SK-N-SH (cell line): ENCODE measurements around the gene PLAGL1. TPM values are rescaled to one million over a fixed set of nuclear protein-coding genes. Genes with fewer than 3 reads are reported as not detected.

Experiments
- CTCF ChIA-PET: fragments of 300-600, 350-600 bp; formaldehyde crosslinking; extraction: SDS; loops from one replicate; lab custom pipeline; 2021; lab: Yijun Ruan, JAX
- POLR2A ChIA-PET: fragments of 350-600 bp; sonication (Branson Sonifier 250); formaldehyde crosslinking; extraction: SDS; loops from one replicate; lab custom pipeline; 2020; ENCODE audit warnings: antibody characterized with exemption, inconsistent platforms; lab: Yijun Ruan, JAX
- DNase-seq: peaks from one replicate; pipeline ENCODE4 v3.0.0; 2012
- H2AFZ ChIP-seq: fragments of 200-600 bp; sonication (generic); 2 replicates; pipeline ENCODE4 v1.8.1; 2016; ENCODE audit warnings: antibody characterized with exemption, mild to moderate bottlenecking, low read depth
- H3F3A ChIP-seq: fragments of 200-600 bp; sonication (generic); replicated peaks from 2 replicates; pipeline ENCODE3; 2016; ENCODE audit warnings: antibody characterized with exemption, mild to moderate bottlenecking; ENCODE audit not compliant: insufficient read depth
- H3K27ac ChIP-seq, 2 experiments: fragments of 200-500 bp in 1 of 2; fragments of 200-600 bp in 1 of 2; sonication (Bioruptor generic) in 1 of 2; sonication (generic), shearing (Covaris generic) in 1 of 2; 2 replicates each; pipeline versions ENCODE4 v1.5.1 to v1.6.1; 2014 to 2016; ENCODE audit warnings: low read depth in 2 of 2, inconsistent platforms in 1 of 2, low read length in 1 of 2, mild to moderate bottlenecking in 1 of 2, mixed read lengths in 1 of 2
- H3K27me3 ChIP-seq: fragments of 200-600 bp; sonication (generic), shearing (Covaris generic); 2 replicates; pipeline ENCODE4 v1.6.1; 2016; ENCODE audit warnings: mixed run types; ENCODE audit not compliant: insufficient read depth
- H3K36me3 ChIP-seq, 2 experiments: fragments of 200-500 bp in 1 of 2; fragments of 200-600 bp in 1 of 2; sonication (Bioruptor generic) in 1 of 2; sonication (generic) in 1 of 2; replicated peaks in 1 of 2; 2 replicates each; pipeline versions ENCODE3 to v1.5.1; 2014 to 2016; ENCODE audit warnings: low read length in 1 of 2, mild to moderate bottlenecking in 1 of 2; ENCODE audit not compliant: insufficient read depth in 2 of 2, control insufficient read depth in 1 of 2
- H3K4me1 ChIP-seq, 2 experiments: fragments of 200-500 bp in 1 of 2; fragments of 200-600 bp in 1 of 2; sonication (Bioruptor generic) in 1 of 2; sonication (generic), shearing (Covaris generic) in 1 of 2; 2 replicates each; pipeline versions ENCODE4 v1.5.1 to v1.6.1; 2014 to 2016; ENCODE audit warnings: low read depth in 1 of 2, low read length in 1 of 2, mixed run types in 1 of 2; ENCODE audit not compliant: insufficient read depth in 2 of 2, control insufficient read depth in 1 of 2
- H3K4me2 ChIP-seq: fragments of 200-600 bp; sonication (generic), shearing (Covaris generic); 2 replicates; pipeline ENCODE4 v1.6.1; 2017; ENCODE audit warnings: mixed run types
- H3K4me3 ChIP-seq, 2 experiments: fragments of 200-500 bp in 1 of 2; fragments of 200-600 bp in 1 of 2; sonication (Bioruptor generic) in 1 of 2; sonication (generic), shearing (Covaris generic) in 1 of 2; 2 replicates each; pipeline versions ENCODE4 v1.5.1 to v1.8.1; 2014 to 2016; ENCODE audit warnings: low read depth in 2 of 2, inconsistent platforms in 1 of 2, low read length in 1 of 2, mild to moderate bottlenecking in 1 of 2, mixed read lengths in 1 of 2, moderate library complexity in 1 of 2
- H3K79me2 ChIP-seq: fragments of 200-600 bp; sonication (generic); 2 replicates; pipeline ENCODE4 v1.8.1; 2017; ENCODE audit warnings: mild to moderate bottlenecking; ENCODE audit not compliant: insufficient read depth
- H3K9ac ChIP-seq: fragments of 200-600 bp; sonication (generic); 2 replicates; pipeline ENCODE4 v1.6.1; 2017; ENCODE audit warnings: mixed run types
- H3K9me2 ChIP-seq: fragments of 200-600 bp; sonication (generic); 2 replicates; pipeline ENCODE4 v1.6.1; 2017; ENCODE audit warnings: mixed run types
- H3K9me3 ChIP-seq: fragments of 200-600 bp; sonication (generic); 2 replicates; pipeline ENCODE4 v1.6.1; 2017; ENCODE audit warnings: mixed run types, mild to moderate bottlenecking, moderate library complexity
- H4K20me1 ChIP-seq: fragments of 200-600 bp; sonication (generic); 2 replicates; pipeline ENCODE4 v1.6.1; 2017; ENCODE audit warnings: mild to moderate bottlenecking, mixed run types; ENCODE audit not compliant: insufficient read depth
- CHD2 ChIP-seq: fragments of 150-350 bp; IDR thresholded peaks from 2 replicates; pipeline ENCODE4 v1.6.1; 2018; ENCODE audit warnings: low read length; ENCODE audit not compliant: partially characterized antibody
- CTCF ChIP-seq: fragments of 200-600 bp; sonication (generic); IDR thresholded peaks from 2 replicates; pipeline ENCODE4 v1.6.1; 2017; ENCODE audit warnings: antibody characterized with exemption, mild to moderate bottlenecking, moderate library complexity
- EP300 ChIP-seq, 2 experiments: IDR thresholded peaks; 2 replicates each; pipeline versions ENCODE4 v1.4.0 to v1.6.1; 2012; ENCODE audit warnings: borderline replicate concordance in 1 of 2, low read depth in 1 of 2, low read length in 1 of 2
- EZH2phosphoT487 ChIP-seq: fragments of 200-600 bp; sonication (generic); IDR thresholded peaks from 2 replicates; pipeline ENCODE4 v1.6.1; 2017; ENCODE audit warnings: low read depth, mixed run types, mild to moderate bottlenecking, antibody characterized with exemption, moderate library complexity, borderline replicate concordance
- FOSL2 ChIP-seq: IDR thresholded peaks from 2 replicates; pipeline ENCODE4 v1.4.0; 2012; ENCODE audit warnings: low read depth, mild to moderate bottlenecking, moderate library complexity, borderline replicate concordance
- FOXJ3 ChIP-seq: sonication (generic); formaldehyde crosslinking; IDR thresholded peaks from 2 replicates; pipeline ENCODE4 v1.5.1; 2020; ENCODE audit warnings: mild to moderate bottlenecking, missing genetic modification reagents
- GABPA ChIP-seq: IDR thresholded peaks from 2 replicates; pipeline ENCODE4 v1.4.0; 2012; ENCODE audit warnings: low read depth, mild to moderate bottlenecking
- GATA2 ChIP-seq: sonication (generic); formaldehyde crosslinking; IDR thresholded peaks from 2 replicates; pipeline ENCODE4 v1.5.0; 2020; ENCODE audit warnings: mild to moderate bottlenecking, missing genetic modification reagents
- MAX ChIP-seq: IDR thresholded peaks from 2 replicates; pipeline ENCODE4 v1.4.0; 2012; ENCODE audit warnings: low read depth
- NFIC ChIP-seq: IDR thresholded peaks from 2 replicates; pipeline ENCODE4 v1.4.0; 2012; ENCODE audit warnings: borderline replicate concordance
- POLR2AphosphoS5 ChIP-seq: IDR thresholded peaks from 2 replicates; pipeline ENCODE4 v1.6.1; 2012; ENCODE audit warnings: low read depth, low read length
- RXRA ChIP-seq: IDR thresholded peaks from 2 replicates; pipeline ENCODE4 v1.4.0; 2012; ENCODE audit warnings: low read depth, mild to moderate bottlenecking, borderline replicate concordance
- TCF12 ChIP-seq: IDR thresholded peaks from 2 replicates; pipeline ENCODE4 v1.4.0; 2012
- USF2 ChIP-seq: fragments of 150-350 bp; IDR thresholded peaks from 2 replicates; pipeline ENCODE4 v1.6.1; 2017; ENCODE audit warnings: antibody characterized with exemption, low read length, low read depth, borderline replicate concordance
- YY1 ChIP-seq: IDR thresholded peaks from 2 replicates; pipeline ENCODE4 v1.4.0; 2012; ENCODE audit warnings: low read depth, mild to moderate bottlenecking
- WGBS: methylation state at CpG from one replicate; pipeline ENCODE4 v1.1.6; 2017; ENCODE audit warnings: low lambda C conversion rate; 5-methylcytosine and 5-hydroxymethylcytosine counted together
- polyA plus RNA-seq, 3 experiments: library from polyadenylated mRNA; depleted of rRNA; stranded (reverse); fragments of >200 nt; gene quantifications; 2 replicates each; pipeline ENCODE4 v1.2.3, GENCODE V29; 2012
- TF ChIP-seq, protein P1 (sequence below): IDR thresholded peaks from 2 replicates; pipeline ENCODE4 v1.4.0; 2012; ENCODE audit warnings: low read depth, borderline replicate concordance
- TF ChIP-seq, protein P2 (sequence below): IDR thresholded peaks from 2 replicates; pipeline ENCODE4 v1.6.1; 2012; ENCODE audit warnings: mild to moderate bottlenecking, low read depth, low read length, moderate library complexity
- TF ChIP-seq, protein P3 (sequence below): IDR thresholded peaks from 2 replicates; pipeline ENCODE4 v1.4.0; 2012; ENCODE audit warnings: low read depth, borderline replicate concordance

The PLAGL1 gene
- polyA plus RNA-seq, 1 of the 3 experiments (the other 2 are of a cell fraction), result 25.8 TPM

DNA sequence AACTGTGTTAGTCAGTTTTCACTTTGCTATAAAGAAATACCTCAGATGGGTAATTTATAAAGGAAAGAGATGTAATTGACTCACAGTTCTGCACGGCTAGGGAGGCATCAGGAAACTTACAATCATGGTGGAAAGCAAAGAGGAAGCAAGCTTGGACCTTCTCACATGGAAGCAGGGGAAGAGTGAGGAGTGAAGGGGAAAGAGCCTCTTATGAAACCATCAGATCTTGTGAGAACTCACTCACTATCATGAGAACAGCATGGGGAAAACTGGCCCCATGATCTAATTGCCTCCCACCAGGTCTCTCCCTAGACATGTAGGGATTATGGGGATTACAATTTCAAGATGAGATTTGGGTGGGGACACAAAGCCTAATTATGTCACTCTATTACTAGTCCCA, 41.3 kb upstream of the PLAGL1 start:
- H3K4me2 ChIP-seq, result no peak overlapping the region
- ChIA-PET CTCF (interaction anchor here (1.5 kb wide), 1 partner anchor 474 kb away, joined by 3 read pairs; no protein-coding TSS in a partner anchor), POLR2A (no interaction called here)
- TF ChIP-seq GABPA (no peak), FOSL2 (no peak), FOXJ3 (no peak), EP300 (IDR thresholded peaks at IDR 0.05; ENCODE audit: borderline replicate concordance in 1 of 2, low read depth in 1 of 2, low read length in 1 of 2) (no peak), EZH2phosphoT487 (no peak), CTCF (no peak), MAX (no peak), RXRA (no peak), USF2 (no peak), GATA2 (no peak), POLR2AphosphoS5 (no peak), CHD2 (no peak), NFIC (no peak), YY1 (no peak), TCF12 (no peak)
- TF ChIP-seq, protein P1, sequence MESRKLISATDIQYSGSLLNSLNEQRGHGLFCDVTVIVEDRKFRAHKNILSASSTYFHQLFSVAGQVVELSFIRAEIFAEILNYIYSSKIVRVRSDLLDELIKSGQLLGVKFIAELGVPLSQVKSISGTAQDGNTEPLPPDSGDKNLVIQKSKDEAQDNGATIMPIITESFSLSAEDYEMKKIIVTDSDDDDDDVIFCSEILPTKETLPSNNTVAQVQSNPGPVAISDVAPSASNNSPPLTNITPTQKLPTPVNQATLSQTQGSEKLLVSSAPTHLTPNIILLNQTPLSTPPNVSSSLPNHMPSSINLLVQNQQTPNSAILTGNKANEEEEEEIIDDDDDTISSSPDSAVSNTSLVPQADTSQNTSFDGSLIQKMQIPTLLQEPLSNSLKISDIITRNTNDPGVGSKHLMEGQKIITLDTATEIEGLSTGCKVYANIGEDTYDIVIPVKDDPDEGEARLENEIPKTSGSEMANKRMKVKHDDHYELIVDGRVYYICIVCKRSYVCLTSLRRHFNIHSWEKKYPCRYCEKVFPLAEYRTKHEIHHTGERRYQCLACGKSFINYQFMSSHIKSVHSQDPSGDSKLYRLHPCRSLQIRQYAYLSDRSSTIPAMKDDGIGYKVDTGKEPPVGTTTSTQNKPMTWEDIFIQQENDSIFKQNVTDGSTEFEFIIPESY, result no peak
- TF ChIP-seq, protein P2, sequence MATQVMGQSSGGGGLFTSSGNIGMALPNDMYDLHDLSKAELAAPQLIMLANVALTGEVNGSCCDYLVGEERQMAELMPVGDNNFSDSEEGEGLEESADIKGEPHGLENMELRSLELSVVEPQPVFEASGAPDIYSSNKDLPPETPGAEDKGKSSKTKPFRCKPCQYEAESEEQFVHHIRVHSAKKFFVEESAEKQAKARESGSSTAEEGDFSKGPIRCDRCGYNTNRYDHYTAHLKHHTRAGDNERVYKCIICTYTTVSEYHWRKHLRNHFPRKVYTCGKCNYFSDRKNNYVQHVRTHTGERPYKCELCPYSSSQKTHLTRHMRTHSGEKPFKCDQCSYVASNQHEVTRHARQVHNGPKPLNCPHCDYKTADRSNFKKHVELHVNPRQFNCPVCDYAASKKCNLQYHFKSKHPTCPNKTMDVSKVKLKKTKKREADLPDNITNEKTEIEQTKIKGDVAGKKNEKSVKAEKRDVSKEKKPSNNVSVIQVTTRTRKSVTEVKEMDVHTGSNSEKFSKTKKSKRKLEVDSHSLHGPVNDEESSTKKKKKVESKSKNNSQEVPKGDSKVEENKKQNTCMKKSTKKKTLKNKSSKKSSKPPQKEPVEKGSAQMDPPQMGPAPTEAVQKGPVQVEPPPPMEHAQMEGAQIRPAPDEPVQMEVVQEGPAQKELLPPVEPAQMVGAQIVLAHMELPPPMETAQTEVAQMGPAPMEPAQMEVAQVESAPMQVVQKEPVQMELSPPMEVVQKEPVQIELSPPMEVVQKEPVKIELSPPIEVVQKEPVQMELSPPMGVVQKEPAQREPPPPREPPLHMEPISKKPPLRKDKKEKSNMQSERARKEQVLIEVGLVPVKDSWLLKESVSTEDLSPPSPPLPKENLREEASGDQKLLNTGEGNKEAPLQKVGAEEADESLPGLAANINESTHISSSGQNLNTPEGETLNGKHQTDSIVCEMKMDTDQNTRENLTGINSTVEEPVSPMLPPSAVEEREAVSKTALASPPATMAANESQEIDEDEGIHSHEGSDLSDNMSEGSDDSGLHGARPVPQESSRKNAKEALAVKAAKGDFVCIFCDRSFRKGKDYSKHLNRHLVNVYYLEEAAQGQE, result no peak
- TF ChIP-seq, protein P3, sequence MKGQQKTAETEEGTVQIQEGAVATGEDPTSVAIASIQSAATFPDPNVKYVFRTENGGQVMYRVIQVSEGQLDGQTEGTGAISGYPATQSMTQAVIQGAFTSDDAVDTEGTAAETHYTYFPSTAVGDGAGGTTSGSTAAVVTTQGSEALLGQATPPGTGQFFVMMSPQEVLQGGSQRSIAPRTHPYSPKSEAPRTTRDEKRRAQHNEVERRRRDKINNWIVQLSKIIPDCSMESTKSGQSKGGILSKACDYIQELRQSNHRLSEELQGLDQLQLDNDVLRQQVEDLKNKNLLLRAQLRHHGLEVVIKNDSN, result no peak
- H3F3A ChIP-seq, result no peaks in the 10 kb centered on the region
- H3K79me2 ChIP-seq, result no peaks in the 10 kb centered on the region
- H3K9me2 ChIP-seq, result no peaks in the 10 kb centered on the region
- no peaks in the 10 kb centered on the region for H3K36me3 ChIP-seq
- H3K4me1 ChIP-seq, result no peaks in the 10 kb centered on the region
- H4K20me1 ChIP-seq, result no peaks in the 10 kb centered on the region
- DNase-seq, result no peak
- no peak overlapping the region for H3K27ac ChIP-seq
- no peak overlapping the region for H3K4me3 ChIP-seq
- no peak overlapping the region for H2AFZ ChIP-seq
- H3K9ac ChIP-seq, result no peak overlapping the region
- H3K27me3 ChIP-seq, result no peaks in the 10 kb centered on the region
- no peaks in the 10 kb centered on the region for H3K9me3 ChIP-seq
- WGBS, result 0% methylated on average over 1 of the region's 1 CpG
